BLaER1 treated with 17β-estradiol and CSF1 and Interleukin-3, amounts not matched to agents 10 nM and 100 nM (cell line): Measurements from ENCODE around the gene AATK.

Experiments
- H3K27ac ChIP-seq, 11 experiments: shearing (Covaris generic); formaldehyde crosslinking; 2 replicates each; pipeline ENCODE4 v1.8.1; 2022
- H3K27me3 ChIP-seq, 11 experiments: shearing (Covaris generic); formaldehyde crosslinking; 2 replicates each; pipeline ENCODE4 v1.8.1; 2022
- H3K36me3 ChIP-seq, 11 experiments: shearing (Covaris generic); formaldehyde crosslinking; 2 replicates each; pipeline ENCODE4 v1.8.1; 2022
- H3K4me1 ChIP-seq, 10 experiments: shearing (Covaris generic); formaldehyde crosslinking; 2 replicates each; pipeline ENCODE4 v1.8.1; 2022
- H3K4me2 ChIP-seq, 11 experiments: shearing (Covaris generic); formaldehyde crosslinking; 2 replicates each; pipeline ENCODE4 v1.8.1; 2022
- H3K4me3 ChIP-seq, 10 experiments: shearing (Covaris generic); formaldehyde crosslinking; 2 replicates each; pipeline ENCODE4 v1.8.1; 2022
- H3K9ac ChIP-seq, 11 experiments: shearing (Covaris generic); formaldehyde crosslinking; 2 replicates each; pipeline ENCODE4 v1.8.1; 2022
- H3K9me3 ChIP-seq, 11 experiments: shearing (Covaris generic); formaldehyde crosslinking; replicated peaks in 1 of 11; 2 replicates each; pipeline ENCODE4 v1.8.1; 2022
- H4K20me1 ChIP-seq, 11 experiments: shearing (Covaris generic); formaldehyde crosslinking; 2 replicates each; pipeline ENCODE4 v1.8.1; 2022
- Cebpa-rat ChIP-seq, 11 experiments: shearing (Covaris generic); IDR thresholded peaks; 2 replicates each; pipeline ENCODE4 v1.8.1; 2022

The AATK gene

GRCh38 chr17:81139428-81139827, 26.6 kb downstream of the AATK start:
- no peak for TF ChIP-seq Cebpa-rat (IDR thresholded peaks at IDR 0.05)
- H3K4me1 ChIP-seq = peaks cover 37 to 82% (median 72%) of the 10 kb centered on the region in 10 experiments
- peak overlapping the region in 6 of 11 experiments; percentile 11 to 97 (median 82); a peak in 9 of 22 replicates for H3K4me2 ChIP-seq
- no peak overlapping the region for H3K9ac ChIP-seq
- H3K9me3 ChIP-seq = no peaks in the 10 kb centered on the region
- no peaks in the 10 kb centered on the region for H3K36me3 ChIP-seq
- peaks cover 0 to 41% (median 13%) of the 10 kb centered on the region in 11 experiments; a peak in 11 of 22 replicates for H4K20me1 ChIP-seq
- no peak overlapping the region for H3K4me3 ChIP-seq
- H3K27ac ChIP-seq = no peak overlapping the region
- peaks cover 0 to 8% (median 0%) of the 10 kb centered on the region in 11 experiments; a peak in 3 of 22 replicates for H3K27me3 ChIP-seq

- H3K9ac ChIP-seq = no peak overlapping the region
- H4K20me1 ChIP-seq = peaks cover 0 to 50% (median 15%) of the 10 kb centered on the region in 11 experiments; a peak in 11 of 22 replicates
- no peaks in the 10 kb centered on the region for H3K36me3 ChIP-seq
- no peak for TF ChIP-seq Cebpa-rat (IDR thresholded peaks at IDR 0.05)
- no peak overlapping the region for H3K4me2 ChIP-seq
- H3K27me3 ChIP-seq = peaks cover 0 to 8% (median 0%) of the 10 kb centered on the region in 11 experiments; a peak in 3 of 22 replicates
- no peak overlapping the region for H3K4me3 ChIP-seq
- H3K27ac ChIP-seq = no peak overlapping the region
- H3K9me3 ChIP-seq = no peaks in the 10 kb centered on the region
- H3K4me1 ChIP-seq = peaks cover 28 to 82% (median 71%) of the 10 kb centered on the region in 10 experiments
Observed at GRCh38 chr17:81138500-81138899, 27.5 kb downstream of the AATK start.

GRCh38 chr17:81138083-81138482, 27.9 kb downstream of the AATK start:
- Histone ChIP-seq H4K20me1 (peaks cover 0 to 54% (median 15%) of the 10 kb centered on the region in 11 experiments; a peak in 11 of 22 replicates), H3K4me2 (no peak overlapping the region), H3K9me3 (no peaks in the 10 kb centered on the region), H3K27me3 (peaks cover 0 to 8% (median 0%) of the 10 kb centered on the region in 11 experiments; a peak in 3 of 22 replicates), H3K4me1 (peaks cover 24 to 80% (median 67%) of the 10 kb centered on the region in 10 experiments), H3K27ac (no peak overlapping the region), H3K36me3 (no peaks in the 10 kb centered on the region), H3K9ac (no peak overlapping the region), H3K4me3 (no peak overlapping the region)
- no peak for TF ChIP-seq Cebpa-rat (IDR thresholded peaks at IDR 0.05)

GRCh38 chr17:81137248-81137647, 28.8 kb downstream of the AATK start:
- no peaks in the 10 kb centered on the region for H3K9me3 ChIP-seq
- no peak overlapping the region for H3K27ac ChIP-seq
- H3K4me1 ChIP-seq = peaks cover 16 to 76% (median 59%) of the 10 kb centered on the region in 10 experiments
- 0 out of 22 replicates have a peak overlapping the region, but pooled peaks of 1 of the 11 experiments have one; percentile 83 for H3K4me2 ChIP-seq
- H3K9ac ChIP-seq = no peak overlapping the region
- peaks cover 0 to 61% (median 15%) of the 10 kb centered on the region in 11 experiments; a peak in 11 of 22 replicates for H4K20me1 ChIP-seq
- no peaks in the 10 kb centered on the region for H3K36me3 ChIP-seq
- H3K27me3 ChIP-seq = peaks cover 0 to 8% (median 0%) of the 10 kb centered on the region in 11 experiments; a peak in 3 of 22 replicates
- TF ChIP-seq Cebpa-rat (IDR thresholded peaks at IDR 0.05) = no peak
- H3K4me3 ChIP-seq = no peak overlapping the region

GRCh38 chr17:81136366-81136765, 29.7 kb downstream of the AATK start:
- peak overlapping the region; percentile 27 to 83 (median 68); a peak in 21 of 22 replicates for H3K4me2 ChIP-seq

GRCh38 chr17:81135505-81136278, 30.3 kb downstream of the AATK start:
- peak overlapping the region in 4 of 11 experiments; percentile 5 to 41 (median 18); a peak in 2 of 22 replicates for H3K9ac ChIP-seq
- peak overlapping the region; percentile 27 to 83 (median 68) for H3K4me2 ChIP-seq
- H3K27ac ChIP-seq = no peak overlapping the region
- H4K20me1 ChIP-seq = peaks cover 0 to 71% (median 15%) of the 10 kb centered on the region in 11 experiments; a peak in 11 of 22 replicates
- peaks cover 12 to 66% (median 43%) of the 10 kb centered on the region in 10 experiments for H3K4me1 ChIP-seq
- H3K36me3 ChIP-seq = no peaks in the 10 kb centered on the region
- TF ChIP-seq Cebpa-rat (IDR thresholded peaks at IDR 0.05) = no peak
- peaks cover 0 to 8% (median 0%) of the 10 kb centered on the region in 11 experiments; a peak in 3 of 22 replicates for H3K27me3 ChIP-seq
- no peaks in the 10 kb centered on the region for H3K9me3 ChIP-seq
- no peak overlapping the region for H3K4me3 ChIP-seq

More at GRCh38 chr17:81136366-81136765, 29.7 kb downstream of the AATK start:
- H3K4me3 ChIP-seq = no peak overlapping the region
- no peak overlapping the region for H3K27ac ChIP-seq
- no peaks in the 10 kb centered on the region for H3K9me3 ChIP-seq
- no peak for TF ChIP-seq Cebpa-rat (IDR thresholded peaks at IDR 0.05)
- H3K36me3 ChIP-seq = no peaks in the 10 kb centered on the region
- peaks cover 0 to 70% (median 15%) of the 10 kb centered on the region in 11 experiments; a peak in 11 of 22 replicates for H4K20me1 ChIP-seq
- H3K4me1 ChIP-seq = peaks cover 12 to 72% (median 50%) of the 10 kb centered on the region in 10 experiments
- peaks cover 0 to 8% (median 0%) of the 10 kb centered on the region in 11 experiments; a peak in 3 of 22 replicates for H3K27me3 ChIP-seq
- peak overlapping the region in 1 of 11 experiments; percentile 33; a peak in 1 of 22 replicates for H3K9ac ChIP-seq

GRCh38 chr17:81134064-81134781, 31.8 kb downstream of the AATK start:
- Histone ChIP-seq H3K9me3 (no peaks in the 10 kb centered on the region), H3K9ac (0 out of 22 replicates have a peak overlapping the region, but pooled peaks of 1 of the 11 experiments have one; percentile 29), H4K20me1 (peaks cover 0 to 74% (median 15%) of the 10 kb centered on the region in 11 experiments; a peak in 11 of 22 replicates), H3K27ac (no peak overlapping the region), H3K36me3 (no peaks in the 10 kb centered on the region), H3K4me1 (peaks cover 12 to 64% (median 42%) of the 10 kb centered on the region in 10 experiments), H3K4me2 (peak overlapping the region in 9 of 11 experiments; percentile 55 to 83 (median 72); a peak in 15 of 22 replicates), H3K4me3 (no peak overlapping the region), H3K27me3 (peaks cover 0 to 8% (median 0%) of the 10 kb centered on the region in 11 experiments; a peak in 3 of 22 replicates)
- TF ChIP-seq Cebpa-rat (IDR thresholded peaks at IDR 0.05) = no peak
